Measurements from ENCODE around the gene GALNT7. TPM values are rescaled to one million over a fixed set of nuclear protein-coding genes. Genes with fewer than 3 reads are reported as not detected.

GALNT7 gene
- polyA plus RNA-seq, 1 donor from 2014 or later = 15.0 TPM

GRCh38 chr4:173208420-173208819 lies 39.8 kb downstream of the GALNT7 start:
- Histone ChIP-seq H3K27me3 (ENCODE audit: insufficient read depth, low read depth, low read length) (no peaks in the 10 kb centered on the region), H2AFZ (ENCODE audit: low read depth, low read length) (no peak overlapping the region), H3K4me3 (ENCODE audit: low read length) (no peak overlapping the region), H3K4me2 (ENCODE audit: low read length) (no peak overlapping the region), H3K9me3 (ENCODE audit: low read length) (no peaks in the 10 kb centered on the region), H3K27ac (ENCODE audit: low read length) (no peak overlapping the region), H3K79me2 (replicated peaks; ENCODE audit: insufficient read depth, low read length) (peaks cover 7% of the 10 kb centered on the region), H3K36me3 (ENCODE audit: insufficient read depth, low read length) (no peaks in the 10 kb centered on the region), H3K9ac (ENCODE audit: low read length) (no peak overlapping the region), H3K9me2 (ENCODE audit: insufficient read depth, low read length) (no peaks in the 10 kb centered on the region), H3F3A (ENCODE audit: insufficient read depth, low read length, poor library complexity, severe bottlenecking) (no peaks in the 10 kb centered on the region), H4K20me1 (ENCODE audit: insufficient read depth) (no peaks in the 10 kb centered on the region)
- TF ChIP-seq, protein P1, sequence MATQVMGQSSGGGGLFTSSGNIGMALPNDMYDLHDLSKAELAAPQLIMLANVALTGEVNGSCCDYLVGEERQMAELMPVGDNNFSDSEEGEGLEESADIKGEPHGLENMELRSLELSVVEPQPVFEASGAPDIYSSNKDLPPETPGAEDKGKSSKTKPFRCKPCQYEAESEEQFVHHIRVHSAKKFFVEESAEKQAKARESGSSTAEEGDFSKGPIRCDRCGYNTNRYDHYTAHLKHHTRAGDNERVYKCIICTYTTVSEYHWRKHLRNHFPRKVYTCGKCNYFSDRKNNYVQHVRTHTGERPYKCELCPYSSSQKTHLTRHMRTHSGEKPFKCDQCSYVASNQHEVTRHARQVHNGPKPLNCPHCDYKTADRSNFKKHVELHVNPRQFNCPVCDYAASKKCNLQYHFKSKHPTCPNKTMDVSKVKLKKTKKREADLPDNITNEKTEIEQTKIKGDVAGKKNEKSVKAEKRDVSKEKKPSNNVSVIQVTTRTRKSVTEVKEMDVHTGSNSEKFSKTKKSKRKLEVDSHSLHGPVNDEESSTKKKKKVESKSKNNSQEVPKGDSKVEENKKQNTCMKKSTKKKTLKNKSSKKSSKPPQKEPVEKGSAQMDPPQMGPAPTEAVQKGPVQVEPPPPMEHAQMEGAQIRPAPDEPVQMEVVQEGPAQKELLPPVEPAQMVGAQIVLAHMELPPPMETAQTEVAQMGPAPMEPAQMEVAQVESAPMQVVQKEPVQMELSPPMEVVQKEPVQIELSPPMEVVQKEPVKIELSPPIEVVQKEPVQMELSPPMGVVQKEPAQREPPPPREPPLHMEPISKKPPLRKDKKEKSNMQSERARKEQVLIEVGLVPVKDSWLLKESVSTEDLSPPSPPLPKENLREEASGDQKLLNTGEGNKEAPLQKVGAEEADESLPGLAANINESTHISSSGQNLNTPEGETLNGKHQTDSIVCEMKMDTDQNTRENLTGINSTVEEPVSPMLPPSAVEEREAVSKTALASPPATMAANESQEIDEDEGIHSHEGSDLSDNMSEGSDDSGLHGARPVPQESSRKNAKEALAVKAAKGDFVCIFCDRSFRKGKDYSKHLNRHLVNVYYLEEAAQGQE (IDR thresholded peaks at IDR 0.05; ENCODE audit: borderline replicate concordance) = no peak
- no peak for TF ChIP-seq RAD21 (conservative IDR thresholded peaks at IDR 0.05)
- no peak for TF ChIP-seq POLR2AphosphoS5 (IDR thresholded peaks at IDR 0.05)
- TF ChIP-seq MXI1 (conservative IDR thresholded peaks at IDR 0.05; ENCODE audit: poor library complexity, severe bottlenecking) = no peak
- TF ChIP-seq, protein P2, sequence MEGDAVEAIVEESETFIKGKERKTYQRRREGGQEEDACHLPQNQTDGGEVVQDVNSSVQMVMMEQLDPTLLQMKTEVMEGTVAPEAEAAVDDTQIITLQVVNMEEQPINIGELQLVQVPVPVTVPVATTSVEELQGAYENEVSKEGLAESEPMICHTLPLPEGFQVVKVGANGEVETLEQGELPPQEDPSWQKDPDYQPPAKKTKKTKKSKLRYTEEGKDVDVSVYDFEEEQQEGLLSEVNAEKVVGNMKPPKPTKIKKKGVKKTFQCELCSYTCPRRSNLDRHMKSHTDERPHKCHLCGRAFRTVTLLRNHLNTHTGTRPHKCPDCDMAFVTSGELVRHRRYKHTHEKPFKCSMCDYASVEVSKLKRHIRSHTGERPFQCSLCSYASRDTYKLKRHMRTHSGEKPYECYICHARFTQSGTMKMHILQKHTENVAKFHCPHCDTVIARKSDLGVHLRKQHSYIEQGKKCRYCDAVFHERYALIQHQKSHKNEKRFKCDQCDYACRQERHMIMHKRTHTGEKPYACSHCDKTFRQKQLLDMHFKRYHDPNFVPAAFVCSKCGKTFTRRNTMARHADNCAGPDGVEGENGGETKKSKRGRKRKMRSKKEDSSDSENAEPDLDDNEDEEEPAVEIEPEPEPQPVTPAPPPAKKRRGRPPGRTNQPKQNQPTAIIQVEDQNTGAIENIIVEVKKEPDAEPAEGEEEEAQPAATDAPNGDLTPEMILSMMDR (IDR thresholded peaks at IDR 0.05; ENCODE audit: poor library complexity, severe bottlenecking) = no peak
- TF ChIP-seq EZH2 (IDR thresholded peaks at IDR 0.05; ENCODE audit: borderline replicate concordance, insufficient read depth, low read length, poor library complexity, severe bottlenecking) = no peak

DNA sequence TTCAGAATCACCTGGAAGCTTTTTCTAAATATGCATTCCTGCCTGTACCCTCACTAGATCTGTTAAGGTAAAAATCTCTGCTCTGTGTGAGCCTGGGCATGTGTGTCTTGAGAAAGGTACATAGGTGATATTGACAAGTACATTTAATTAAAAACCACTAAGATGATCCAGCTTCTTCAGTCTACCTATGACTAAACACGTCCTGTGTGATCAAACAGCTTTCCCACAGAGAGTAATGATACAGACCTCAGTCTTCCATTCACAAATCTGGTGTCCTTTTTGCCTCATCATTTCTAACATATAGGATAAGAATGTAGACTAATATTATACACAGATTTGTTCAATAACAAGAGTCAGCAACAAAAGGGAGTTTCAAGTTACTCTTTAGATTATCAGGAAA lies 42.6 kb downstream of the GALNT7 start:
- Histone ChIP-seq H3K9ac (ENCODE audit: low read length) (no peak overlapping the region), H3K36me3 (ENCODE audit: insufficient read depth, low read length) (no peaks in the 10 kb centered on the region), H2AFZ (ENCODE audit: low read depth, low read length) (no peak overlapping the region), H3K9me2 (ENCODE audit: insufficient read depth, low read length) (no peaks in the 10 kb centered on the region), H3K4me3 (ENCODE audit: low read length) (no peak overlapping the region), H3K27ac (ENCODE audit: low read length) (no peak overlapping the region), H4K20me1 (ENCODE audit: insufficient read depth) (no peaks in the 10 kb centered on the region), H3K4me2 (ENCODE audit: low read length) (no peak overlapping the region), H3K79me2 (replicated peaks; ENCODE audit: insufficient read depth, low read length) (peaks cover 1% of the 10 kb centered on the region), H3K9me3 (ENCODE audit: low read length) (no peaks in the 10 kb centered on the region), H3K27me3 (ENCODE audit: insufficient read depth, low read depth, low read length) (no peaks in the 10 kb centered on the region), H3F3A (ENCODE audit: insufficient read depth, low read length, poor library complexity, severe bottlenecking) (no peaks in the 10 kb centered on the region)
- TF ChIP-seq, protein P1 (IDR thresholded peaks at IDR 0.05; ENCODE audit: borderline replicate concordance) = no peak
- TF ChIP-seq, protein P2 (IDR thresholded peaks at IDR 0.05; ENCODE audit: poor library complexity, severe bottlenecking) = no peak
- TF ChIP-seq POLR2AphosphoS5 (IDR thresholded peaks at IDR 0.05) (no peak), EP300 (conservative IDR thresholded peaks at IDR 0.05; ENCODE audit: poor library complexity, severe bottlenecking) (no peak), EZH2 (IDR thresholded peaks at IDR 0.05; ENCODE audit: borderline replicate concordance, insufficient read depth, low read length, poor library complexity, severe bottlenecking) (no peak)

Measured in neural cell (in vitro differentiated cells).